Trophoblast cell (in vitro differentiated cells and primary cell): Measurements from ENCODE around the gene UVRAG.
"Not testable (repeated sequence)": the region's sequence is repeated elsewhere in the genome, so short reads cannot be mapped to it uniquely, and the experiment has no call there.

Source experiments
- DNase-seq, 2 donors: peaks; one replicate each; pipeline ENCODE4 v3.0.0-alpha.2; 2016
- H2AFZ ChIP-seq: 2 replicates; pipeline ENCODE4 v1.6.1; 2013; ENCODE audit warnings: low read length, moderate library complexity, mild to moderate bottlenecking; ENCODE audit not compliant: insufficient read depth, poor library complexity
- H2AK5ac ChIP-seq: 2 replicates; pipeline ENCODE4 v1.6.1; 2013; ENCODE audit warnings: mild to moderate bottlenecking, low read length
- H2BK120ac ChIP-seq: 2 replicates; pipeline ENCODE4 v1.6.1; 2013; ENCODE audit warnings: low read length, mild to moderate bottlenecking, moderate library complexity; ENCODE audit not compliant: insufficient read depth, poor library complexity
- H2BK12ac ChIP-seq: 2 replicates; pipeline ENCODE4 v1.6.1; 2013; ENCODE audit warnings: mild to moderate bottlenecking, low read length, moderate library complexity
- H2BK5ac ChIP-seq: 2 replicates; pipeline ENCODE4 v1.6.1; 2013; ENCODE audit warnings: low read length, low read depth, moderate library complexity, mild to moderate bottlenecking; ENCODE audit not compliant: poor library complexity
- H3K14ac ChIP-seq: 2 replicates; pipeline ENCODE4 v1.6.1; 2013; ENCODE audit warnings: mild to moderate bottlenecking, low read length
- H3K18ac ChIP-seq: 2 replicates; pipeline ENCODE4 v1.6.1; 2013; ENCODE audit warnings: mild to moderate bottlenecking, low read length
- H3K23ac ChIP-seq: 2 replicates; pipeline ENCODE4 v1.6.1; 2013; ENCODE audit warnings: low read length
- H3K27ac ChIP-seq: 2 replicates; pipeline ENCODE4 v1.5.1; 2013; ENCODE audit warnings: low read depth, mild to moderate bottlenecking, inconsistent platforms, low read length, moderate library complexity
- H3K27me3 ChIP-seq: 2 replicates; pipeline ENCODE4 v1.6.1; 2013; ENCODE audit warnings: inconsistent platforms, mild to moderate bottlenecking, low read length, moderate library complexity; ENCODE audit not compliant: insufficient read depth
- H3K36me3 ChIP-seq, 2 experiments: 1 replicate in 1 of 2; 2 replicates in 1 of 2; pipeline ENCODE4 v1.6.1; 2013; ENCODE audit warnings: low read length in 2 of 2, mild to moderate bottlenecking in 2 of 2, moderate library complexity in 1 of 2; ENCODE audit not compliant: insufficient read depth in 2 of 2, control insufficient read depth in 1 of 2
- H3K4ac ChIP-seq: 2 replicates; pipeline ENCODE4 v1.6.1; 2013; ENCODE audit warnings: low read depth, mild to moderate bottlenecking, low read length, moderate library complexity
- H3K4me1 ChIP-seq, 2 experiments: 1 replicate in 1 of 2; 2 replicates in 1 of 2; pipeline ENCODE4 v1.6.1; 2013; ENCODE audit warnings: low read length in 2 of 2, mild to moderate bottlenecking in 2 of 2, moderate library complexity in 1 of 2; ENCODE audit not compliant: insufficient read depth in 2 of 2, control insufficient read depth in 1 of 2
- H3K4me2 ChIP-seq: 2 replicates; pipeline ENCODE4 v1.6.1; 2013; ENCODE audit warnings: inconsistent platforms, mild to moderate bottlenecking, low read length, moderate library complexity
- H3K4me3 ChIP-seq: 2 replicates; pipeline ENCODE4 v1.5.1; 2013; ENCODE audit warnings: mild to moderate bottlenecking, low read depth, low read length, inconsistent platforms
- H3K79me1 ChIP-seq: one replicate; pipeline ENCODE4 v1.6.1; 2013; ENCODE audit warnings: low read length
- H3K79me2 ChIP-seq: 2 replicates; pipeline ENCODE4 v1.6.1; 2013; ENCODE audit warnings: low read length, mild to moderate bottlenecking; ENCODE audit not compliant: control insufficient read depth, insufficient read depth, poor library complexity
- H3K9ac ChIP-seq: 2 replicates; pipeline ENCODE4 v1.6.1; 2013; ENCODE audit warnings: mild to moderate bottlenecking, low read length
- H3K9me3 ChIP-seq: 2 replicates; pipeline ENCODE4 v1.6.1; 2013; ENCODE audit warnings: low read depth, mild to moderate bottlenecking, control low read depth, inconsistent platforms, low read length; ENCODE audit not compliant: insufficient read depth
- H4K12ac ChIP-seq: 2 replicates; pipeline ENCODE4 v1.6.1; 2013; ENCODE audit warnings: low read depth, mild to moderate bottlenecking, low read length, moderate library complexity
- H4K8ac ChIP-seq: 2 replicates; pipeline ENCODE4 v1.6.1; 2013; ENCODE audit warnings: low read depth, mild to moderate bottlenecking, low read length, moderate library complexity
- H4K91ac ChIP-seq: one replicate; pipeline ENCODE4 v1.6.1; 2013; ENCODE audit warnings: low read depth, mild to moderate bottlenecking, low read length, moderate library complexity
- WGBS: extraction: QIAGEN DNeasy Blood & Tissue Kit; methylation state at CpG from one replicate; pipeline ENCODE4 v1.1.7; 2013; ENCODE audit warnings: missing lambda C conversion rate; ENCODE audit not compliant: insufficient read length, insufficient coverage; ENCODE audit errors: extremely low coverage; 5-methylcytosine and 5-hydroxymethylcytosine counted together

The UVRAG gene

DNA sequence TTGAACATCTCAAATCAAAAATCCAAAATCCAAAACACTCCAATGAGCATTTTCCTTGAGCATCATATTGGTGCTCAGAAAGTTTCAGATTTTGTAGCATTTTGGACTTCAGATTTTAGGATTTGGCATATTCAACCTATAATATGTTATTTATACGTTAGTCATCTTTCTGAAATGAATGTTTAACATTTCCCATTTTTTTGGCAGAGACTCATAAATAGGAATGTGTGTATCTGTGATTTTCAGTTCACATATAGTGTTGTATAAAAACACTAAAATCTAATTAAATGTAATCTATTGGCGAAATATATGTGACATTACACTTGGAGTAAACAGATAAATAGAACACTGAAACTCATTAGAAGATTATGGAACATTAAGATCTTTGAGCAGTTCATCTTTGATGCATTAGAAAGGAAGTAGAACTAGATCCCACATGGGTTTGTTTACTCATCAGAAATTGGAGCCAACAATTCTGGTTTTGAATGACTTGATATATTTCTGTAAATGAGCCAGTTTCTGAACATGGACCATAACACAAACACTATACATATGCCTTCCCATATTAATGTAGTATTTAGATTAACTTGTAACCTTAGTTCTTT lies 153.1 kb downstream of the UVRAG start:
- no peak overlapping the region for H2AK5ac ChIP-seq
- no peaks in the 10 kb centered on the region for H3K4me1 ChIP-seq
- H3K27me3 ChIP-seq, result no peaks in the 10 kb centered on the region
- H3K36me3 ChIP-seq, result no peaks in the 10 kb centered on the region
- H3K9me3 ChIP-seq, result no peaks in the 10 kb centered on the region
- H4K12ac ChIP-seq, result no peak overlapping the region
- no peak overlapping the region for H2BK120ac ChIP-seq
- H3K27ac ChIP-seq, result no peak overlapping the region
- H2BK12ac ChIP-seq, result no peak overlapping the region
- DNase-seq, result no peak
- no peak overlapping the region for H4K8ac ChIP-seq
- no peak overlapping the region for H3K9ac ChIP-seq
- H3K18ac ChIP-seq, result no peak overlapping the region
- H3K4me3 ChIP-seq, result no peak overlapping the region
- H2AFZ ChIP-seq, result no peak overlapping the region
- WGBS, result no CpG with 5 or more reads among the region's 2 CpGs
- H3K23ac ChIP-seq, result no peak overlapping the region
- H2BK5ac ChIP-seq, result no peak overlapping the region
- H3K4me2 ChIP-seq, result no peak overlapping the region
- H3K14ac ChIP-seq, result no peak overlapping the region
- no peaks in the 10 kb centered on the region for H3K79me1 ChIP-seq
- H3K4ac ChIP-seq, result no peak overlapping the region
- no peaks in the 10 kb centered on the region for H3K79me2 ChIP-seq
- no peak overlapping the region for H4K91ac ChIP-seq

DNA sequence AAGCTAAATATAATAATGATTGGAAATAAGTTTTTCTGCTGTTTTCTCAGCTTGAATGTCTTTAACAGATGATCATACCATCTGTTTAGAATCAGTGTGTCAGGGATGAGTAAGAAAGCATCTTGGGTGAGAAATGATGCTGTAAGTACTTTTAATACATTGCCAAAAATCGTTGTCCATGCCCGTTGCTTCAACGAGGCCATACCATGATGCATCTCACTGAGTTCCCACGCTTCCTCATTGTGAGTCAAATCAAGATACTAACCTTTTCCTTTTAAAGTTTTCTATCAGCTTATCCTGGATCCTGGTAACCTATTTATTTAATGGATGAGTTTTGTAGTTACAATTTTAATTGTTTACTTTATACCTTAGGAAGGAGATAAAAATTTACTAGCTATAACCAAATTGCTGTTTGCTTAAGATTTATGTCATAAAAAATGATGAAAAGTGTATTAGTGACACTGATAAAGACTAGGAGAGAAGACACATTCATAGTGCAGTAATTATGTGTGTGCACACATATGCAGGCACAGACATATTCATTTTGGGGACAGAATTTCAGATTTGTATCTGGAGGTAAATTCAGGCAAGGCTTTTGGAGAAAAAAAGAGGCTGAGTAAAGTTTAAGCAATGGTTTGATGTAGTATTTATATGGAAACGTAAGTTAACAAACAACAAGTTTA lies 154.8 kb downstream of the UVRAG start:
- Histone ChIP-seq H3K27me3 (no peaks in the 10 kb centered on the region), H2AFZ (no peak overlapping the region), H4K12ac (no peak overlapping the region), H3K27ac (no peak overlapping the region), H3K14ac (no peak overlapping the region), H3K18ac (no peak overlapping the region), H3K36me3 (no peaks in the 10 kb centered on the region), H3K9me3 (peaks cover 1% of the 10 kb centered on the region), H4K91ac (no peak overlapping the region), H3K9ac (no peak overlapping the region), H2BK5ac (no peak overlapping the region), H3K23ac (no peak overlapping the region), H2BK12ac (no peak overlapping the region), H3K4me1 (no peaks in the 10 kb centered on the region), H4K8ac (no peak overlapping the region), H3K4me3 (no peak overlapping the region), H3K4ac (no peak overlapping the region), H3K4me2 (no peak overlapping the region), H3K79me2 (no peaks in the 10 kb centered on the region), H2BK120ac (no peak overlapping the region), H3K79me1 (no peaks in the 10 kb centered on the region), H2AK5ac (no peak overlapping the region)
- no peak for DNase-seq
- 100% methylated on average over 1 of the region's 5 CpGs for WGBS

DNA sequence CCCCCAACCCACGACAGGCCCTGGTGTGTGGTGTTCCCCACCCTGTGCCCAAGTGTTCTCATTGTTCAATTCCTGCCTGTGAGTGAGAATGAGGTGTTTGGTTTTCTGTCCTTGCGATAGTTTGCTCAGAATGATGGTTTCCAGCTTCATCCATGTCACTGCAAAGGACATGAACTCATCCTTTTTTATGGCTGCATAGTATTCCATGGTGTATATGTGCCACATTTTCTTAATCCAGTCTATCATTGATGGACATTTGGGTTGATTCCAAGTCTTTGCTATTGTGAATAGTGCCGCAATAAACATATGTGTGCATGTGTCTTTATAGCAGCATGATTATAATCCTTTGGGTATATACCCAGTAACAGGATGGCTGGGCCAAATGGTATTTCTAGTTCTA lies 158.7 kb downstream of the UVRAG start:
- not testable (repeated sequence) for DNase-seq

DNA sequence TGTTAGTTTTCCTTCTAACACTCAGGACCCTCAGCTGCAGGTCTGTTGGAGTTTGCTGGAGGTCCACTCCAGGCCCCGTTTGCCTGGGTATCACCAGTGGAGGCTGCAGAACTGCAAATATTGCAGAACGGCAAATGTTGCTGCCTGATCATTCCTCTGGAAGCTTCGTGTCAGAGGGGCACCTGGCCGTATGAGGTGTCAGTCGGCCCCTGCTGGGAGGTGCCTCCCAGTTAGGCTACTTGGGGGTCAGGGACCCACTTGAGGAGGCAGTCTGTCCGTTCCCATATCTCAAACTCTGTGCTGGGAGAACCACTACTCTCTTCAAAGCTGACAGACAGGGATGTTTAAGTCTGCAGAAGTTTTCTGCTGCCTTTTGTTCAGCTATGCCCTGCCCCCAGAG lies 164.1 kb downstream of the UVRAG start:
- H3K18ac ChIP-seq, H3K79me1 ChIP-seq, H2BK120ac ChIP-seq, H3K23ac ChIP-seq, H3K4me3 ChIP-seq, H4K91ac ChIP-seq, H3K4me1 ChIP-seq, H3K27ac ChIP-seq, H3K4me2 ChIP-seq, DNase-seq, H2AFZ ChIP-seq, H3K9ac ChIP-seq, H2BK12ac ChIP-seq, H3K36me3 ChIP-seq, H2AK5ac ChIP-seq, H3K79me2 ChIP-seq, H3K4ac ChIP-seq, H4K12ac ChIP-seq, H4K8ac ChIP-seq, H3K27me3 ChIP-seq, H3K9me3 ChIP-seq, H2BK5ac ChIP-seq, H3K14ac ChIP-seq: not testable (repeated sequence)
- WGBS, result no CpG with 5 or more reads among the region's 6 CpGs

More for the DNA sequence above, 158.7 kb downstream of the UVRAG start:
- not testable (repeated sequence) for H3K36me3 ChIP-seq, H3K23ac ChIP-seq, H3K4ac ChIP-seq, H3K14ac ChIP-seq, H3K4me1 ChIP-seq, H3K9me3 ChIP-seq, H2BK120ac ChIP-seq, H3K27me3 ChIP-seq, H4K91ac ChIP-seq, H3K4me2 ChIP-seq, H3K9ac ChIP-seq, H3K27ac ChIP-seq, H4K12ac ChIP-seq, H2AK5ac ChIP-seq, H3K18ac ChIP-seq, H2BK12ac ChIP-seq, H3K4me3 ChIP-seq, H2BK5ac ChIP-seq, H3K79me1 ChIP-seq, H3K79me2 ChIP-seq, H4K8ac ChIP-seq, H2AFZ ChIP-seq
- no CpG with 5 or more reads among the region's 3 CpGs for WGBS
